Raji (cell line): ENCODE measurements around the gene BRME1.

ENCODE experiments used
- POLR2A ChIP-seq: IDR thresholded peaks from 2 replicates; pipeline ENCODE4 v1.6.1; 2011; ENCODE audit warnings: low read depth, low read length, control low read depth; ENCODE audit not compliant: insufficient read depth

BRME1 gene

DNA sequence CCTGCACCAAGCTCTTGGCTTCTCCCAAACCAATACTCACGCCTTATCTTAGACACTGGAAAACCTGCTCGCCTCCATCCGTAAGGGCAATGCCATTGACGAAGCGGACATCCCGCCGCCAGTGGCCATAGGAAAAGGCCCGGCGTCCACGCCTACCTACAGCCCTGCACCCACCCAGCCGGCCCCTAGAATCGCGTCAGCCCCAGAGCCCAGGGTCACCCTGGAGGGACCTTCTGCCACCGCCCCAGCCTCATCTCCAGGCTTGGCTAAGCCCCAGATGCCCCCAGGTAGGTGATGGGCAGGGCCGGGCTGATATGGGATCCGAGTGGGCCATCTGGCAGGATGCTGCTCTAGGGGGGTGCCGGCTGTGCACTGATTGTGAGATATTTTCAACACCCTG, 7.4 kb upstream of the BRME1 start:
- TF ChIP-seq POLR2A: no peak

GRCh38 chr19:13909430-13909829, 3.5 kb upstream of the BRME1 start:
- TF ChIP-seq POLR2A: no peak

DNA sequence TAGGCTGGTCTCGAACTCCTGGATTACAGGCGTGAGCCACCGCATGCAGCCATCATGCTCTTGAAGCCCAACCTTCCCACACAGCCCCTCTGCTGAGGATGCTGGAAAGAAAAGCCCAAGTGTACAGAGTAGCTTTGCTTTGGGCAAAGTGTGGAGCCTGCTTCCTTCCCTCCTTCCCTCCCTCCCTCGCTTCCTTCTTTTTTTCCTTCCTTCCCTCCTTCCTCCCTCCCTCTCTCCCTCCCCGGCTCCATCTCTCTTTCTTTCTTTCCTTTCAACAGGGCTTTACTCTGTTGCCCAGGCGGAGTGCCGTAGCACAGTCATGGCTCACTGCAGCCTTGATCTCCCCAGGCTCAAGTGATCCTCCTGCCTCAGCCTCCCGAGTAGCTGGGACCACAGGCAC, 2.8 kb upstream of the BRME1 start:
- no peak for TF ChIP-seq POLR2A

GRCh38 chr19:13906910-13907309, 993 bp upstream of the BRME1 start:
- TF ChIP-seq POLR2A: no peak

DNA sequence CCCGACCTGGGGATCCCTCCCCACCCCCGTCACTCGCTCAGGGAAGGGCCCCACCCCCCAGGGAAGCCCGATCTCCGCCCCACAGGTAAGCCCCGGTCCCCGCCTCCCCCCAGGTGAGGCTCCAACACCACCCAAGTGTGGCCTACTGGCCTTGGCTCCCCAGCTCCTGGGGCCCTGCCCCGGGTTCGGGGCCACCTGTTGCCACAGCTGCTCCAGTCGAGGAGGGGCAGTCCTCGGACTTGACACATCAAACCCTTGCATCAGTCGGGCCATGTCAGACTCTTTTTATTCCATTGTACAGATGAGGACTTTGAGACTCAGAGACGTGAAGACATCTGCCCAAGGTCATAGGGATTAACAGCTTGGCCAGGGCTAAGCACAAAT, 596 bp upstream of the BRME1 start:
- no peak for TF ChIP-seq POLR2A

DNA sequence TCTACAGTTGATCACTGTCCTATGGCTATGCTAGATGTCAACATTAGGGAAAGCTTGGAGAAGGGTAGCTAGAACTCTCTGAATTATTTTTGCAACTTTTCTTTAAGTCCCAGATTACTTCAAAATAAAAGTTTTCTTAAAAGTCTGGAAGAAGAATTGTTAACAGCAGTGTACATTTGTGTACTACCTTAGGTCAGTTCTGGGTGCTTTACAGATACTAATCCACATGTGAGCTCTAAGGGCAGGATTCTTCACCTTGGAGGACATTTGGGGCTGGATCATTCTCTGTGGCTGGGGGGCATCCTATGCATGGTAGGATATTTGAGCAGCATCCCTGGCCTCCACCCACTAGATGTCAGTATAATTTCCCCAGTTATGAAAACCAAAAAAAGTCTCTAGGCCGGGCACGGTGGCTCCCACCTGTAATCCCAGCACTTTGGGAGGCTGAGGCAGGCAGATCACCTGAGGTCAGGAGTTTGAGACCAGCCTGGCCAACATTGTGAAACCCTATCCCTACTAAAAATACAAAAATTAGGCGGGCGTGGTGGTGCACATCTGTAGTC, 2.8 kb downstream of the BRME1 start:
- TF ChIP-seq POLR2A: no peak

- no peak for TF ChIP-seq POLR2A
Observed at GRCh38 chr19:13899912-13900584, 5.9 kb downstream of the BRME1 start.

DNA sequence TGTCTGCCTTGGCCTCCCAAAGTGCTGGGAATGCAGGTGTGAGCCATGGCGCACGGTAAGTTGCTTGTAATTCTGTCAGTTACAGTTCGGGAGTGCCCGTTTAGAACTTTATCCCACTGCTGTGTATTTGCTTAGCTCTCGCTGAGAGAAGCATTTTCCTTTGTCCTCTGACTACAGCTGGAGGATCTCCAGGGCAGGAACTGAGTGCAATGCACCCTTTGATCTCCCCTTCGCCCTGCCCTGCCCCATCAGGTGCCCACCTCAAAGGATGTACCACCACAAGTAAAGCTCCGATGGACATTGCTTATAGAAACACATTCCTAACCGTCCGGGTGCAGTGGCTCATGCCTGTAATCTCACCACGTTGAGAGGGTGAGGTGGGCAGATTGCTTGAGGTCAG, 6.5 kb downstream of the BRME1 start:
- no peak for TF ChIP-seq POLR2A

- TF ChIP-seq POLR2A: no peak
Observed at GRCh38 chr19:13896227-13896626, 9.7 kb downstream of the BRME1 start.

DNA sequence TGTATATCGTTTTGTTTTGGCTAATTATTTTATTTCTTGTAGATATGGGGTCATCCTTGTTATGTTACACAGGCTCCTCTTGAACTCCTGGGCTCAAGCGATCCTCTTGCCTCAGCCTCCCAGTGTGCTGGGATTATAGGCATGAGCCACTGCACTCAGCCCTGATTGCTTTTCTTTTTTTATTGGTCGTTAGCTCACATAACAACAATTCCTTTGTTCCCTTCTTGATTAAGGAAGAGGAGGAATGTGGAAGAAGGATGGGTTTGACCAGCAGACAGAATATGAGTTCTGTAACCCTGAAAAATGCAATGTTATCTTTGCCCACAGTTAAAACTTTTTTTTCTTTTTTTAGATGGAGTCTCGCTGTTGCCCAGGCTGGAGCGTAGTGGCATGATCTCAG, 11.4 kb downstream of the BRME1 start:
- TF ChIP-seq POLR2A: no peak

GRCh38 chr19:13892870-13893269, 13.0 kb downstream of the BRME1 start:
- TF ChIP-seq POLR2A: no peak

DNA sequence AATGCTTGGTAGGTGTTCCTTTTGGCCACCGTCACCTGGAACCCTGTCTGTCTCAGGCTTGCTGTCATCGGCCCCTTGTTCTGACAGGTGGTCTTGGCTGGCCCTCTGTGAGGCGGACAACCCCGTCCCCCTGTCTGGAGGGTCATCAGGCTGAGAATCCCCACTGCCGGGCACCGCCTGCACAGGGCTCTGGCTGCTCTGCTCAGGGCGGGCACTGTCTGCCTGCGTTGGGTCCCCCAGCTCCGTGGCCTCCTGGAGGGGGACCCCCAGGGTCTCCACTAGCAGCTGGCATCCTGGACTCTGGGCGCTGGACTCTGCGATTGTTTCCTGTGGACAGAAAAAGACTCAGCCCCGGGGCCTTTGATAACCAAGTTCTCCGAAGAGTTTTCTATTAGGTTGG, 15.8 kb downstream of the BRME1 start:
- TF ChIP-seq POLR2A: no peak

DNA sequence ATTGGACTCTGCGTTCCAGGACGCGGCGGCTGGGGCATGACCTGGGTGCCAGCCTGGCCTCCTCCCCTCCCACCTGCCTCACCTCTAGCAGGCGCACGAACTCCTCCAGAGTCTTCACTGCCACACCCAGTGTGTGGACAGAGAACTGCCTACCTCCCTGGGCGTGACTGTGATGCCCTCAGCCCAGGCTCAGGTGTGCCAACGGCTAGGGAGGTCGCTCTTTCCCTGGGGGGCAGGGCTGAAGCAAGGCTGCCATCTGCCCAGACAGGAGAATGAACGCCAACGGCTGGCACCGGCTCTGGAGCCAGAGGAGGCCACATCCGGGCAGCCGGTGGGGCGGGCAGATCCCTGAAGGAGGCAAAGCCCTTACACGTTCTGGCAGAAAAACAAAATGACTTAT, 17.6 kb downstream of the BRME1 start:
- no peak for TF ChIP-seq POLR2A

DNA sequence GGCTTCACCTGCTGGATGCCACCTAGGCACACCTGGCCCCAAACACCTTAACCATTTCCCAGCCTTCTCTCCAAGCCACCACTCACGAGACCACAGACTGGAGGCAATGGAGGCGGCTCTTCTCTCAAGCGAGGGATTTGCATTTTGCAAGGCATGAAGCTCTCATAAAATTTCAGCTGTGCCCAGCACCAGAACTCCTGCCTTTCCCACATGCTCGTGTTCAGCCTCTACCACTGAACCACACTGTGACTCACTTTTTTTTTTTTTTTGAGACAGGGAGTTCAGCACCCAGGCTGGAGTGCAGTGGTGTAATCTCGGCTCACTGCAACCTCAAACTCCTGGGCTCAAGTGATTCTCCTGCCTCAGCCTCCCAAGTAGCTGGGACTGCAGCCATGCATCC, 18.4 kb downstream of the BRME1 start:
- TF ChIP-seq POLR2A: no peak

DNA sequence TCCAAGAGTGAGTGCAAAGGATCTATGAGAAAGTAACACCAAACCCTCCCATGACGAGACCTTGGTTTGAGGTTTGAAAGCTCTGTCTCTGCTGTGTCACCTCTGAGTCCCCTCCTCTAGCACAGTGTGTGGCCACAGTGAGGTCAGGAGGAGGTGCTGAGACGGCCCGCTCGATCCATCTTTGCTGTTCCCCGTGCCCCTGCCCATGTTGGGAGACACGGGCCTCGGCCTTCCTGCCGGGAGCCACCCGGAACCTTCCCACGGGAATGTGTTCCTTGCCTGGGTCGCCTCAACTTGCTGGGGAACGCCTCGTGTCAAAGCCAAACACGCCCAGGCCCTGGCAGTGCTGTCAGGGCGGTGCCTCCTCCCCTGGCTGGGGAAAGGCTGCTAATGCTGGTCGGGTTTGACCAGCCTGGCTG, 18.9 kb downstream of the BRME1 start:
- TF ChIP-seq POLR2A: no peak

GRCh38 chr19:13885826-13886365, 20.0 kb downstream of the BRME1 start:
- no peak for TF ChIP-seq POLR2A
